ENCODE results near the gene ATP8B4. TPM values are rescaled to one million over a fixed set of nuclear protein-coding genes. Genes with fewer than 3 reads are reported as not detected.

Gene ATP8B4
- total and polyA plus RNA-seq, 2 donors (not counting 1 experiment from before 2014, with no cell fraction given) = 0.42 TPM; not detected in 1

DNA sequence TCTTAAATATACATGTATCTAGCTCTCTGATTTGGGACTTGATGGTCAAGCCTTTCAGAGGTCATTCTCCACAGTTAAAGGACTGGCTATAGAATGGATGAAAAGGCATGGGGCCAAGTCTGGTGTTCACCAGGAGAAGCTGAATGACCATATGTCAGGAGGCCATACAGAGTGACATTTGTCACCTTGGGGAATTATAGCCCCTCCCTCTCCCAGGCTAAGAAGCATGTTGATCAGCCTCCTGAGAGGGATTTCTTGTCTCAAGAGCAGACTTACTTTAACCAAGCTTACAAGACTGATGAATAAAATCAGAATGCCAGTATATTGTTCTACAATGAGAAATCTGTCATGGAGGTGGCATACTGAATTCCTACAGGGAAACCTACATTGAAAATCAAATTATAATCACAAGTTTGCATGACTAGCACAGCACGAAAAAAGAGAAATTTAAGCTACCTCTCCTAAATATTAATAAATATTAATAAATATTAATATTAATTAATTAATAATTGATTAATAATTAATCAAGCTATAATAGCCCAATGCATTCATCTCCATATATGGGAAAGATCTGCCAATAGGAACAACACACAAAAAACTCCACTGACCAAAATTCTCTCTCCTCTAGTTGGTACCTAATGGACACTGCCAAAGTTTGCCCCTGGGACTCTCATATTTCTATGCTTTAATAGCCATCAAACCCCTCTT lies 47.3 kb downstream of the ATP8B4 start:
- no peaks in the 10 kb centered on the region for H3K9me3 Mint-ChIP-seq (ENCODE audit: insufficient read depth)
- H3K27me3 Mint-ChIP-seq = peaks cover 8% of the 10 kb centered on the region
- no peaks in the 10 kb centered on the region for H3K9me3 ChIP-seq (ENCODE audit: control extremely low read depth in 1 of 3, control insufficient read depth in 2 of 3, insufficient read depth in 1 of 3, low read length in 2 of 3)
- WGBS (ENCODE audit: insufficient coverage) = no CpG with 5 or more reads among the region's 1 CpG
- no peak overlapping the region for H3K4me3 Mint-ChIP-seq
- no peak overlapping the region for H3K9ac ChIP-seq (ENCODE audit: low read length)
- no peaks in the 10 kb centered on the region for H3K4me1 ChIP-seq (ENCODE audit: control insufficient read depth in 2 of 2, insufficient read depth in 2 of 2, low read length in 2 of 2)
- H3K27ac Mint-ChIP-seq = no peak overlapping the region
- H2AFZ ChIP-seq (ENCODE audit: insufficient read depth, low read depth, low read length, poor library complexity, severe bottlenecking) = no peak overlapping the region
- no peaks in the 10 kb centered on the region for H3K4me1 Mint-ChIP-seq
- DNase-seq (no peak), ATAC-seq (ENCODE audit: low read depth) (no peak)
- intact Hi-C loops (cut with micrococcal nuclease) = no loop called here
- TF ChIP-seq, protein P1, sequence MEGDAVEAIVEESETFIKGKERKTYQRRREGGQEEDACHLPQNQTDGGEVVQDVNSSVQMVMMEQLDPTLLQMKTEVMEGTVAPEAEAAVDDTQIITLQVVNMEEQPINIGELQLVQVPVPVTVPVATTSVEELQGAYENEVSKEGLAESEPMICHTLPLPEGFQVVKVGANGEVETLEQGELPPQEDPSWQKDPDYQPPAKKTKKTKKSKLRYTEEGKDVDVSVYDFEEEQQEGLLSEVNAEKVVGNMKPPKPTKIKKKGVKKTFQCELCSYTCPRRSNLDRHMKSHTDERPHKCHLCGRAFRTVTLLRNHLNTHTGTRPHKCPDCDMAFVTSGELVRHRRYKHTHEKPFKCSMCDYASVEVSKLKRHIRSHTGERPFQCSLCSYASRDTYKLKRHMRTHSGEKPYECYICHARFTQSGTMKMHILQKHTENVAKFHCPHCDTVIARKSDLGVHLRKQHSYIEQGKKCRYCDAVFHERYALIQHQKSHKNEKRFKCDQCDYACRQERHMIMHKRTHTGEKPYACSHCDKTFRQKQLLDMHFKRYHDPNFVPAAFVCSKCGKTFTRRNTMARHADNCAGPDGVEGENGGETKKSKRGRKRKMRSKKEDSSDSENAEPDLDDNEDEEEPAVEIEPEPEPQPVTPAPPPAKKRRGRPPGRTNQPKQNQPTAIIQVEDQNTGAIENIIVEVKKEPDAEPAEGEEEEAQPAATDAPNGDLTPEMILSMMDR (IDR thresholded peaks at IDR 0.05) = no peak
- TF ChIP-seq EZH2 (IDR thresholded peaks at IDR 0.05; ENCODE audit: borderline replicate concordance, insufficient read depth, low read depth, low read length, poor library complexity, severe bottlenecking) = no peak
- no peak overlapping the region for H3K4me2 ChIP-seq (replicated peaks; ENCODE audit: low read depth, low read length, poor library complexity, severe bottlenecking)
- POLR2A ChIA-PET = no interaction called here
- H3K27me3 ChIP-seq (replicated peaks in 1 of 4; ENCODE audit: control extremely low read depth in 1 of 4, control insufficient read depth in 3 of 4, insufficient read depth in 4 of 4, low read length in 3 of 4) = no peaks in the 10 kb centered on the region
- H3K27ac ChIP-seq (ENCODE audit: low read length in 2 of 2) = no peak overlapping the region
- no peaks in the 10 kb centered on the region for H3K79me2 ChIP-seq (ENCODE audit: control insufficient read depth, insufficient read depth, low read length)
- CTCF ChIA-PET = no interaction called here
- H3K36me3 ChIP-seq (replicated peaks in 1 of 2; ENCODE audit: control extremely low read depth in 1 of 2, control insufficient read depth in 1 of 2, extremely low read depth in 1 of 2, insufficient read depth in 2 of 2, low read length in 1 of 2) = no peaks in the 10 kb centered on the region
- no peak overlapping the region for H3K4me3 ChIP-seq (ENCODE audit: control extremely low read depth in 1 of 5, extremely low read depth in 1 of 5, insufficient read depth in 1 of 5, low read depth in 2 of 5, low read length in 4 of 5)
- H4K20me1 ChIP-seq (ENCODE audit: control insufficient read depth, insufficient read depth, low read length, poor library complexity, severe bottlenecking) = no peaks in the 10 kb centered on the region

DNA sequence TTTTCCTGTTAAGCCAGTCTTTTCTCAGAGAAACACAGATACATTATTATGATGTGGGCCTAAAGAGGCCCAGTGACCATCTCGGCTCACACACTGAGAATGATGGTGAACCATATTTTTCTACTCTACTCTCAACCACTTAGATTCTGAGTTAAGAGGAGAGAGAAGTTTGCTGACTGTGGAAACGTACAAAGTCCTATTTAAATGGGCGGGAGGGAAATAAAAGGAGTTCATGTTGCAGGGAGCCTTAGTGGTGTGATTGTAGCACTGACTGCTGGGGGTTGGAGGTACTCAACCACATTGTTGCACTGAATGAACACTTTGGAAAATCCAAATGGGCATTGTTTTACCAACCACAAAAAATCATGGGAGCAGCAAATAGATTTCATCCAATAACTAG lies 51.0 kb downstream of the ATP8B4 start:
- Mint-ChIP-seq H3K9me3 (ENCODE audit: insufficient read depth) (no peaks in the 10 kb centered on the region), H3K27me3 (peaks cover 4% of the 10 kb centered on the region), H3K4me1 (peaks cover 7% of the 10 kb centered on the region), H3K4me3 (no peak overlapping the region), H3K27ac (no peak overlapping the region)
- no peaks in the 10 kb centered on the region for H4K20me1 ChIP-seq (ENCODE audit: control insufficient read depth, insufficient read depth, low read length, poor library complexity, severe bottlenecking)
- POLR2A ChIA-PET = no interaction called here
- no peak overlapping the region for H3K9ac ChIP-seq (ENCODE audit: low read length)
- H3K79me2 ChIP-seq (ENCODE audit: control insufficient read depth, insufficient read depth, low read length) = no peaks in the 10 kb centered on the region
- intact Hi-C loops (cut with micrococcal nuclease) = no loop called here
- no peak overlapping the region for H3K4me2 ChIP-seq (replicated peaks; ENCODE audit: low read depth, low read length, poor library complexity, severe bottlenecking)
- H3K4me1 ChIP-seq (ENCODE audit: control insufficient read depth in 2 of 2, insufficient read depth in 2 of 2, low read length in 2 of 2) = no peaks in the 10 kb centered on the region
- 92% methylated on average over 2 of the region's 3 CpGs for WGBS (ENCODE audit: insufficient coverage)
- H2AFZ ChIP-seq (ENCODE audit: insufficient read depth, low read depth, low read length, poor library complexity, severe bottlenecking) = no peak overlapping the region
- H3K9me3 ChIP-seq (ENCODE audit: control extremely low read depth in 1 of 3, control insufficient read depth in 2 of 3, insufficient read depth in 1 of 3, low read length in 2 of 3) = no peaks in the 10 kb centered on the region
- H3K4me3 ChIP-seq (ENCODE audit: control extremely low read depth in 1 of 5, extremely low read depth in 1 of 5, insufficient read depth in 1 of 5, low read depth in 2 of 5, low read length in 4 of 5) = no peak overlapping the region
- H3K27me3 ChIP-seq (replicated peaks in 1 of 4; ENCODE audit: control extremely low read depth in 1 of 4, control insufficient read depth in 3 of 4, insufficient read depth in 4 of 4, low read length in 3 of 4) = no peaks in the 10 kb centered on the region
- no peak for ATAC-seq (ENCODE audit: low read depth)
- no peak for TF ChIP-seq EZH2 (IDR thresholded peaks at IDR 0.05; ENCODE audit: borderline replicate concordance, insufficient read depth, low read depth, low read length, poor library complexity, severe bottlenecking)
- TF ChIP-seq, protein P1 (IDR thresholded peaks at IDR 0.05) = no peak
- H3K27ac ChIP-seq (ENCODE audit: low read length in 2 of 2) = no peak overlapping the region
- CTCF ChIA-PET = no interaction called here
- DNase-seq = no peak
- H3K36me3 ChIP-seq (replicated peaks in 1 of 2; ENCODE audit: control extremely low read depth in 1 of 2, control insufficient read depth in 1 of 2, extremely low read depth in 1 of 2, insufficient read depth in 2 of 2, low read length in 1 of 2) = no peaks in the 10 kb centered on the region

All from B cell (primary cell).